GM18907 (cell line): ENCODE results near the gene CCHCR1.

Experiments
- ATAC-seq: cut with Tn5 transposase; IDR thresholded peaks from one replicate; pipeline ENCODE4 v1.9.1; 2021; ENCODE audit warnings: mild to moderate bottlenecking, moderate library complexity; ENCODE audit not compliant: unreplicated experiment

The CCHCR1 gene

DNA sequence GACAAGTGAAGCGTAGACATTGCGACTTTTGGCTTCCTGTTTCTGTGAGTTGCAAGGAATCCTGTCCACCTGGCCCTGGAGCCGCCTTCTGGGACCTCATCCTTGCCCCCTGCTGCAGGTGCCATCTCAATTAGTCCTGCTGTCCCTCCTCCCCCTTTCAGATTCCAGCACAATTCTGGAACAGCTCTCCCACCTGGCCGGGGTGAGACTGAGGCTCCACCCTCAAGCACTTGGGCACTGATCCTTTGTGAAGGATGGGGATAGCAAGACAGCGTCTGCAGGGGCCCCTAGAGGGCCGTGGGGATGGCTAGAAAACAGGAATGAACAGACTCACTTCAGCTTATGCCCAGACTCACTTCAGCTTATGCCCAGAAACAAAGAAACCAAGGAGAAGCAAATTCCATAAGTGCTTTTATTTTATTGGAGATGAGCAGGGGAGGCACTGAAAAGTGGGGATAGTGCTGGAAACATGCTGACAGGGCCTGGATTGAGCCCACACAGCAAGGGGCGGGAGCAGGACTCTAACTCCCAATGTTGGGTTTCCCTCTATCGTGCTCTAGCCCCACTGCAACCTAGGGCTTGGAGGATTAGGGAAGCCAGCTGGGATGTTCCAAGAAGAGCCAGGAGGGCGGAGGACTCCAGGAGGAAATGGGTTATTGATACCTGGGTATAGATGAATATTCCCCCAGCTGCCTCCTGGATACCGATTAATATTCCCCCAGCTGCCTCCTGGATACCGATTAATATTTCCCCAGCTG lies 46.6 kb downstream of the CCHCR1 start:
- ATAC-seq, result no peak

DNA sequence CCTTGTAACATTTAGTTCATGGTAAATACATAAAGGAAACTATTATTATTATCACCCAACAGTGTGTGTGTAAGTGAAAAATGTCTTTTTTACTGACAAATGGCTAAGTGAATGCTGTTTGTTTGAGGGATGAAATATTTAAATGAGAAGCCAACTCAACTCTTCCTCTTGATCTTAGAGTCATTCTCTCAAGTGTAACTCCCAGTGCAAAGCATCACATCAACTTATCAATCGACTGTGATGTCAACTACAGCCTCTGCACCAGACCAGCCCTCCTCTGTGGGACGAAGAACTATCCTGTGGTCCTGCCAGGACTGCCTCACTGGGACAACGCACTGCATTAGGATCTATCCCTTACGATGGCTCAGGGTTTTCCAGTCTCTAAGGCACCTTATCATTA lies 50.5 kb downstream of the CCHCR1 start:
- no peak for ATAC-seq

DNA sequence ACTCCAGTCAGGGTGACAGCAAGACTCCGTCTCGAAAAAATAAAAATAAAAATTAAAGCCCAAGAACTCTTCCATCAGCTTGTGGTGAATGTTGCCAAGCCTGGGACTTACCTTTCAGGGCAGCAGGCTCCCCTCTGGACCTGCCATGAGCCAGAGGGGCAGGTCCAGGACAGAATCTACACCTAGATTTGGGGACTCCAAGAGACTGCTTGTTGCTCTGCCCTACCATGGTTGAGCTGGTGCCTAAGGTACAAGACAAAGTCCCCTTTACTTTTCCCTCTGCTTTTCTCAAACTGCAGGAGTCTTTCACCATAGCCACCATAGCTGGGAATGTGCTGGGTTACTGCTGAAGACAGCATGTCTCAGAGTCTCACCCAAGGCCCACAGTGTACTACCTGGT lies 54.5 kb downstream of the CCHCR1 start:
- ATAC-seq, result no peak

DNA sequence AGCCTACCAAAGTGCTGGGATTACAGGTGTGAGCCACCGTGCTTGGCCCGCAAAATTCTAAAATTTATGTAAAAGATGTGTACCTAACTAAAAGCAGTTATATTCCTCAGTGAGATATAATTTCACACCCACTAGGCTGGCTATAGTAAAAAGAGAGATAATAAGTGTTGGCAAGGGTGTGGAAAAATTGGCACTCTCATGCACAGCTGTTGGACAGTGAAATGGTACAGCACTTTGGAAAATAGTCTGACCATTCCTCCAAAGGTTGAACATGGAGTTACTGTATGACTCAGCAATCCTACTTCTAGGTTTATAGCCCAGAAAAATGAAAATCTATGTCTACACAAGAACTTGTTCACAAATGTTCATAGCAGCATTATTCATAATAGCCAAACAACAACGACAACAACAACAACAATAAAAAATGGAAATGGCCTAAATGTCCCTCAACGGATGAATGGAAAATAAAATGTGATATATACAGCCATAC lies 59.1 kb downstream of the CCHCR1 start:
- ATAC-seq, result no peak

DNA sequence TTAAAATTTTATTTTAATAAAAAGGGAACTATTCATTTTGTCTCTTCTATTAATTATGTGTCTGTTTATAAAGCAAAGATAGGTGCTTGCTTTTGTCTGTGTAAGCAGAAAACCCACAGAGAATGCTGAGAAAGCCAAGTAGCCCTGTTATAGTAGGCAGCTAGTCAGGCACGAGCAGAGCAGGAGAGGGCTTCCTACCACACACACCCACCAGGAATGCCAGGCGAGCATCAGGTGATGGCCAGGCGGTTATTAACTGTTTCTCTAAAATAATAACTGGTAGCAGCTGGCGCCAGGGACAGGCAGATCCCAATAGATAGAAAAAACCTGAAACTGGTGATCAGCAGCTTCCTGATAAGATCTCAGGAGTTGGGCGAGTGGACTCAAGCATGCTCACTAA lies 60.9 kb downstream of the CCHCR1 start:
- no peak for ATAC-seq

DNA sequence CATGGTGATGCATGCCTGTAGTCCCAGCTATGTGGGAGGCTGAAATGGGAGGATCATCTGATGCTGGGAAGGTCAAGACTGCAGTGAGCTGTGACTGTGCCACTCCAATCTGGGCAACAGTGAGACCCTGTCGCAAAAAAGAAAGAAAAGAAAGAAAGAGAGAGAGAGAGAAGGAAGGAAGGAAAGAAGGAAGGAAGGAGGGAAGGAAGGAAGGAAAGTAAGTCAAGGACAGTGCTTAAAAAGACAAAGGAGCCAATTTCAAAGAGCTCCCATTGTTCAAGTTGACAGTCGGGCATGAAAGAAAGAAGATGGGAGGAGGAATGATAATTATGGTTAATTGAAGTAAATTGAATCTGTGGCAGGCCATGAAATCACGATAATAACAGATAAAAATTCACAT lies 61.4 kb downstream of the CCHCR1 start:
- ATAC-seq, result no peak

DNA sequence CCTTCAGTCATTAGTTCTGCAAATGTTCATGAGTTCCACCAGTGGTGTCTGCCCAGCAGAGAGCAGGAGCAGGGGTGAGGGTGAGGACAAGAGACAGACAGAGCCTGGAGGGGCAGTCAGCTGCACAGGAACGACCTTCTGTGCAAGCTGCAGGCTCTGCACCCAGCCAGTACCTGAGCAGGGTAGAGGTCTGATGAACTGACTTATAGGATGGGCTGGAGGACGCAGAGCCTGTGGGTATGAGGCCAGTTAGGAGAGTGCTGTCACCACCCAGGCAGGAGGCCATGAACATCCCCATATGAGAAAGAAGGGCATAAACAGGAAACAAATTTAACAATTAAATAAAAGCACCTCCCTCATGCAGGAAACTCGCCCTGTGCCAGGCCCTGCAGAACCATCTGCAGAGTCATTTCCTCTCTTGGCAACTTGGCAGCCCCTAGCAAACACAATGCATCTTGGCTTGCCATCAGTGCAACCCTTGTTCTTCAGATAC lies 63.2 kb downstream of the CCHCR1 start:
- no peak for ATAC-seq

DNA sequence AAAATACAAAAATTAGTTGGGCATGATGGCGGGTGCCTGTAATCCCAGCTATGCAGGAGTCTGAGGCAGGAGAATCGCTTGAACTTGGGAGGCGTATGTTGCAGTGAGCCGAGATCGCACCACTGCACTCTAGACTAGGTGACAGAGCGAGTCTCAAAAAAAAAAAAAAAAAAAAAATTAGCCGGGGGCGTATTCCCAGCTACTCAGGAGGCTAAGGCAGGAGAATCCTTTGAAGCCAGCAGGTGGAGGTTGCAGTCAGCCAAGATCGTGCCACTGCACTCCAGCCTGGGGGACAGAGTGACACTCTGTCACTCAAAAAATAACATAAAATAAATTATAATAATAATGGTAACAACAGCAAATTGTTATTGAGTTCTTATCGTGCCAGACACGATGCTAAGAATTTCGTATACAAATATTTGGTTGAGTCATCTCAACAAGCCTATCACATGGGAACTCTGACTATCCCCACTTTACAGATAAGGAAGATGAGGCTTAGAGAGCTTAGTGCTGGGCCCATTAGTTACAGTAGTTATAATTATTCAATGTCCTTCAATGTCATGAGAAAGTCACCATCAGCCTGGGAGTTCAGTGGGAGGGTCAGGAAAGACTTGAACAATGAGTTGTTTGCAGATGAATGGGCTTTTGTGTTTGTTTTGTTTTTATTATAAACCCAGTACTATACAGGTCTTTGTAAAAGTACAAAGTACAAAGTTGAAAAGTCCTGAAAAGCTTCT lies 64.7 kb downstream of the CCHCR1 start:
- ATAC-seq, result no peak
